GM21515 (cell line): Measurements from ENCODE around the gene HLA-G.
"Not testable (repeated sequence)": the region's sequence is repeated elsewhere in the genome, so short reads cannot be mapped to it uniquely, and the experiment has no call there.

ENCODE experiments used
- ATAC-seq: cut with Tn5 transposase; IDR thresholded peaks from one replicate; pipeline ENCODE4 v1.9.1; 2021; ENCODE audit not compliant: unreplicated experiment

HLA-G gene

DNA sequence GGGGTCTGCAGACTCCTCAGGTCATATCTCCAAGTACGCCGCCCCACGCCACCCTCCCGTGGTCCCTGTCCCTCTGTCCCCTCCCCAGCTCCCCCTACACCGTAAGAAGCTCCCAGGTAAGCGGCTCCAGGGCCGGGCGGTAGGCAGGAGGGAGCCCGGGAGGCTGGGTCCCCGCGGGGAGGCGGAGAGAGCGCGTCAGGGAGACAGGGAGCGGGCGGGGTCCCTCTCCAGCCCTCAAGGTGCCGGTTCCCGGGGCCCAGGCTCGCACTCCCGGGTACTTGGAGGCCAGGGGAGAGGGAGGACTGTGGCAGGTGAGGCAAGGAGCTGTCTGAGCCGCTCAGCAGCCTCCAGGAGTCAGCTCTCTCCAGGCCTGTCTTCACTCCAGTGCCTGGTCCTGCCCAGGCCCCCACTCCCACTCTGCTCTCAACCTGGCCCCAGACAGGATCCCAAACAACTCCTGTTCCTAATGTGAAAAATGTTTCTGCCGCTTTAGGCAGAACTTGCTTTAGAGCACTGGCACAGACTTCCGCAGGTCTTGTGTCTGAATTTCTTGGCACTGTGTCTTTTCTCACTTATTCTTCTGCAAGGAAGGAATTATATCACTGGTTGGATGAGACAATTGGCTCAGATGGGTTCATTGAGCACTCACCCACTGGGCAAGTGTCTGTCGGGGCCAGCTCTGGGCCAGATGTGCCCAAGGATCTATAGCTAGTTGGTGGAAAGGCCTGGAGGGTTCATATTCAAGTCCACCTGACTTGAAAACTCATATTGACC, 36.6 kb downstream of the HLA-G start:
- ATAC-seq: no peak

DNA sequence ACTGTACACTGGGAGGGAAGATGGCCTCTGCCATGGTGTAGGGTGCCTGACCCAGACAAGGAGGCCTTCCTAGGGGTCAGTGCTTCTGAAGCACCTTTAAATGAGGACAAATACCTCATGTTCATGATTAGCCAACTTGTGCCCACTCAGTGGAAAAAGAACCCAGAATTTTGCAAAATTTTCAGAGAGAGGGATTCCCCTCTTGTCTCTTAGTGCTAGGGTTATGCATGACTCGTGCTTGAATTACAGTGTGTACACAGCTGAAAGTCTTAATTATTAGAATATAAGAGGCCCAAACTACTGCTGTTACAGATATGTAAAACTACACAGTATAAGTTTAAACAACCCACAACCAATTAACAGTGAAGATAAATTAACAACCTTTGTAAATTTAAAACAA, 38.0 kb downstream of the HLA-G start:
- ATAC-seq: no peak

DNA sequence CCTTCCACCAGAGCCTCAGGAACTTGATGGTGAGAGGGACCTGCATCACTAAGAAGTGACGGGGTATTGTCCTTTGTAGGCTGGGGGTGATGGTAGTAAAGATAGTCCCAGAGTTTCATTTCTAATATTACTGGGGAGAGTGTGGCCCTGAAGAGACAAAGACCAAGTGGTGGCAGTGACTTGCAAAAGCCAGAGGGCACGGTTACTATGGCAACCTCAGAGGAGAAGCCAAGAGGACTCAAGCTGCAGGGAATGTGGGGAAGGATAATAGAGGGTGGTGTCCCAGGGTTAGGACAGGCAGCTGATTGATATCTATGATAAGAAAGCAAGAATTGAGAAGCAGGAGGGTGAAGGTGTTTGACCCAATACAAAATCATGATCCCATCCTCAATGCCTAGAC, 42.5 kb downstream of the HLA-G start:
- no peak for ATAC-seq

DNA sequence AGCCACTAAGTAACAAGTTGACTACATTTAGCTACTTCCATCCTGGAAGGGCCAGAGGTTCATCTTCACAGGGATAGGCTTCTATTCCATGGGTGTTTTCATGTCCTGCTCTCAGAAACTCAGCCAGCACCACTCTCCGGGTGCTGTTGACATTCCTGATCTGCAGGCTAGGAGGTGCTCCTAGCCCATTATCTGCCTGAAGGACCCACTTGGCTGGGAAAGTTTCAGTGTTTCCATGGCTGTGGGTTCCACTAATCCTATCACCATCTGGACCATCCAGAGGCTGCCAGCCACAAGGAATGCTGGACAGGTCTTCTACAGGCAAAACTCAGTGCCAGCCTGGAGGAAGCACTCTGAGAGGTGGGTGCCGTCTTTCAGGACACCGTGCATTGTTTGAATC, 45.2 kb downstream of the HLA-G start:
- ATAC-seq: no peak

DNA sequence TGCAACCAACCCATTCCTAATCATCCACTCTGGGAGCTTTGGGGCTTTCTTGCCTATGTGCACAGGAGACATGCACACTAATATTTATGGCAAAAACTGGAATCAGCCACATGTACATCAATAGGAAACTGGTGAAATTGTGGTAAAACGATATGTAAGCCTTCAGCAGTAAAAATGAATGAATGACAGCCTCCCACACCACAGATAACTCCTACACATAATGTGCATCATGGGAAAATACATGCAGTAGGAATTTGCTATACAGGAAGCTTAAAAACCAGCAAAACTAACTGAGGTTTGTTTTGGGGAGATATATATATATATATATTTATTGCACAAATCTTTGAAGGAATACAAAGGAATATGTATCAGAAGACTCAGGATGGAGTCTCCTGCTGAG, 47.6 kb downstream of the HLA-G start:
- no peak for ATAC-seq

DNA sequence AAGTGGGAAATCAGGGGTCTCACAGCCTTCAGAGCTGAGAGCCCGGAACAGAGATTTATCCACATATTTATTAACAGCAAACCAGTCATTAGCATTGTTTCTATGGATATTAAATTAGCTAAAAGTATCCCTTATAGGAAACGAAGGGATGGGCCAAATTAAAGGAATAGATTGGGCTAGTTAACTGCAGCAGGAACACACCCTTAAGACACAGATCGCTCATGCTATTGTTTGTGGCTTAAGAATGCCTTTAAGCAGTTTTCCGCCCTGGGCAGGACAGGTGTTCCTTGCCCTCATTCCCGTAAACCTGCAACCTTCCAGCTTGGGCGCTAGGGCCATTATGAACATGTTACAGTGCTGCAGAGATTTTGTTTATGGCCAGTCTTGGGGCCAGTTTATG, 48.1 kb downstream of the HLA-G start:
- ATAC-seq: not testable (repeated sequence)
